Aorta (tissue), 5 donors: ENCODE data around the gene ZBED1. TPM values are rescaled to one million over a fixed set of nuclear protein-coding genes. Genes with fewer than 3 reads are reported as not detected.
"Not testable (repeated sequence)": the region's sequence is repeated elsewhere in the genome, so short reads cannot be mapped to it uniquely, and the experiment has no call there.

Experiments used
- ATAC-seq: fragments of 200-7000 bp; cut with Tn5 transposase; one replicate; pipeline ENCODE4 v1.9.1; 2022; ENCODE audit warnings: moderate library complexity; ENCODE audit not compliant: low FRiP score
- DNase-seq, 2 donors: peaks; one replicate each; pipeline ENCODE4 v3.0.0-alpha.2; 2020
- H3K27ac ChIP-seq, 2 donors: one replicate each; pipeline ENCODE4 v1.5.1; 2013; ENCODE audit warnings: low read length in 2 of 2, mild to moderate bottlenecking in 2 of 2, moderate library complexity in 2 of 2, control low read depth in 1 of 2, inconsistent platforms in 1 of 2, low read depth in 1 of 2
- H3K27me3 ChIP-seq, 2 donors: one replicate each; pipeline ENCODE4 v1.6.1; 2013; ENCODE audit warnings: control low read depth in 1 of 2, low read length in 1 of 2, mild to moderate bottlenecking in 1 of 2, moderate library complexity in 1 of 2; ENCODE audit not compliant: insufficient read depth in 2 of 2, control insufficient read depth in 1 of 2
- H3K36me3 ChIP-seq, 2 donors: one replicate each; pipeline ENCODE4 v1.6.1; 2013; ENCODE audit warnings: control low read depth in 1 of 2, low read length in 1 of 2, mild to moderate bottlenecking in 1 of 2; ENCODE audit not compliant: insufficient read depth in 2 of 2, control insufficient read depth in 1 of 2
- H3K4me1 ChIP-seq, 2 donors: one replicate each; pipeline ENCODE4 v1.6.1; 2013; ENCODE audit warnings: low read length in 2 of 2, control low read depth in 1 of 2, mild to moderate bottlenecking in 1 of 2, moderate library complexity in 1 of 2; ENCODE audit not compliant: insufficient read depth in 2 of 2, control insufficient read depth in 1 of 2
- H3K4me3 ChIP-seq, 2 donors: one replicate each; pipeline ENCODE4 v1.5.1; 2013; ENCODE audit warnings: low read length in 2 of 2, control low read depth in 1 of 2, mild to moderate bottlenecking in 1 of 2
- H3K9me3 ChIP-seq: one replicate; pipeline ENCODE4 v1.6.1; 2013; ENCODE audit warnings: mild to moderate bottlenecking, low read length; ENCODE audit not compliant: control insufficient read depth
- WGBS, 2 donors: extraction: QIAGEN DNeasy Blood & Tissue Kit; methylation state at CpG; one replicate each; pipeline ENCODE4 v1.1.7; 2013; 5-methylcytosine and 5-hydroxymethylcytosine counted together
- intact Hi-C, 2 donors: fragments of 100-400 bp; cut with DNase I; formaldehyde crosslinking; loops; one replicate each; pipeline versions ENCODE4 v1.14.2 to v1.15.0; 2022
- polyA plus RNA-seq, 2 donors: library from polyadenylated mRNA; stranded (reverse); fragments of 200-250 nt; gene quantifications; one replicate each; pipeline ENCODE4 v1.2.3, GENCODE V29; 2013
- total RNA-seq, 2 donors: library from RNA; stranded (reverse); fragmentation: NEBNext Ultra II Directional; extraction: Animal tissue kit (Norgen Biotek cat#: 25700); gene quantifications; one replicate each; pipeline ENCODE4 v1.2.1, GENCODE V29; 2021
- donor health status: healthy with polysubstance abuse.
- donor health status: Bipolar disorder and iron deficiency.
- donor health status: DM: no; HTN: no; CAD: no.
- donor health status: DM: no; HTN: no; CAD: no.
- donor health status: DM: yes; HTN: yes; CAD: no.

Gene ZBED1
- total and polyA plus RNA-seq, 4 donors, result 15.2 to 33.5 (median 23.4) TPM

DNA sequence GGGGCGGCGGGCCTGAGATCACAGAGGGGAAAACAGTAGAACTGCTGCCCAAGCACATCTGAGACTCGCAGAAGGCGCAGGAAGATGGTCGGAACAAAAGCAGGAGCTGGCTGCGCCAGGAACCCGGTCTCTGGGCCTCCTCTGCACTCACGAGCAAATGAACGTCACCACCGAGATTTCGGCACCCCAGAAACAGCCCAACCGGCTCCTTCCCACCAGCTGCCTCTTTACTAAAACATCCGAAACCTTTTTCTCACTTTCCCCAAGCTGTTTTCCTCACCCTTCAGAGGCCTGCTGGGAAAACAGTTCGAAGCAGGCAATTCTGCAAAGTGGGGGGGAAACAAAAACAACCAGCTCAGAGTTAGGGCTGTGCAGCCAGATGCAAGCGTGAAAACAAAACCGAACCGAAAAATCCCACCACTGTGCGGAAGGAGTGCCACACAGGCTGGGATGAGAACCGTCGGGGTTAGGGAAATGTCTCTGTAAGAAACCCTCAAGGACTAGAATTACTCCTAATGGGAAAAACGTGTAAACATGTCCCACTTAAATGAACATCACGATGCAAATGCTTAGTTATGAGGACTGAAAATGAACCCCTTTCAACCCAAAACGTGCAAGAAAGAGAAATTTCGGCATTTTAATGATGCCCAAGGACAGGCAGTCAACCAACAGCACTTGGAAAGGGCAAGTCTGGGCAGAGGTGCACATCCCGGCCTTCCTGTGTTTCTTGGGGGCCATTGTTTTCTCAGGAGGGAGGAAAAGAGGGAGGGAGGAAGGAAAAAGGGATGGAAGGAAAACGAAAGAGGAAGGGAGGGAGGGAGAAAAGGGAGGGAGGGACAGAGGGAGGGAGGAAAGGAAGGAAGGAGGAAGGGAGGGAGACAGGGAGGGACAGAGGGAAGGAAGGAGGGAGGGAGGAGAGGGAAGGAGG lies 15.8 kb downstream of the ZBED1 start:
- peaks cover 0 to 17% of the 10 kb centered on the region in 2 donors for H3K36me3 ChIP-seq
- intact Hi-C loops, result no loop called here
- no peaks in the 10 kb centered on the region for H3K9me3 ChIP-seq
- DNase-seq (no peak), ATAC-seq (peak; percentile 58)
- H3K27me3 ChIP-seq, result no peaks in the 10 kb centered on the region
- peak overlapping the region in 1 of 2 donors; percentile 1 for H3K4me3 ChIP-seq
- 15 to 17% methylated on average over 26 of the region's 26 CpGs for WGBS, 2 donors
- H3K27ac ChIP-seq, result peak overlapping the region; percentile 18 to 31
- H3K4me1 ChIP-seq, result no peaks in the 10 kb centered on the region

DNA sequence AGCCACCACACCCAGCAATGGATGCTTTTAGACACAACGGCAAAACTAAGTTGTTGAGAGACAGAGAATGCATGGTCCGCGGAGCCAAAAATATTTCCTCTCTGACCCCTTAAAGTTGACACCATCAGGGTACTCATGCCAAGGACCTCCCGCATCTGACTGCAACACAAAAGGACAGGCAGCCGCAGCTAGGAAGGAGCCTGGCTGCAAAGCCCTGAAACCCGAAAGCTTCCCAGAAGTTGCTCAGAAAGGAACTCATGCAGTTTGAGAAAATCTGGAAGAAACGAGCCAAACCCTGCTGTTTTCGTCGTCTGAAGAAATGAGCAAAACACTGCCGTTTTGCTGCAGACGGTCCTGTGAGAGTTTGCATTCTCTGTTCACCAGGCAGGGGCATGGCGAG lies 16.5 kb downstream of the ZBED1 start:
- ATAC-seq (peak; percentile 58), DNase-seq (no peak)
- Histone ChIP-seq H3K9me3 (no peaks in the 10 kb centered on the region), H3K4me1 (no peaks in the 10 kb centered on the region), H3K4me3 (no peak overlapping the region), H3K27ac (peak overlapping the region; percentile 1 to 18), H3K36me3 (peaks cover 0 to 10% of the 10 kb centered on the region in 2 donors), H3K27me3 (no peaks in the 10 kb centered on the region)
- intact Hi-C loops, result no loop called here
- WGBS, 2 donors, result 9 to 13% methylated on average over 12 of the region's 12 CpGs

DNA sequence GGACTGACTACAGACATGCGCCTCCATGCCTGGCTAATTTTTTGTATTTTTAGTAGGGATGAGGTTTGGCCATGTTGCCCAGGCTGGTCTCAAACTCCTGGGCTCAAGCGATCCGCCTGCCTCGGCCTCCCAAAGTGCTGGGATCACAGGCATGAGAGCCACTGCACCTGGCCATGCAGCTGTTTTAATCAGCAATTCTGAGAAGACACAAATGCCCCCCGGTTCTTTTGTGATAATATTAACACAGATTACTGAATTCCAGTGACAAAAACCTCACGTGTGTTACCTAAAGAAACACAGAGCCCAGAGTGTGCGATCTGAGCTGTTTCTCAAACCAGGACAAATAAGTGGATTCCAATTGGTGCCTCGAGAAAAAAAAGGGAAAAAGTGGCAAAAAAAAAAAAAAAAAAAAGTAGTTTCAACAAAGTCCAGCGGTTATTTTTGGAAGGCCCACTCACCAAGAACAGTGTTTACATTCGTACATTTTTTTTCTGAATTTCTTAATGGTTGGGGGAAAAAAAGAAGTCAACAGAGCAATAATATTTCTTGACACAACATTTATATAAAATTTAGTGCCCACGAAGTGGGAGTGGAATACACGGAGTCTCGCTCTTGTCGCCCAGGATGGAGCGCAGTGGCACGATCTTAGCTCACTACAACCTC lies 17.2 kb downstream of the ZBED1 start:
- H3K27ac ChIP-seq, result no peak overlapping the region
- H3K27me3 ChIP-seq, result no peaks in the 10 kb centered on the region
- no peak overlapping the region for H3K4me3 ChIP-seq
- ATAC-seq, result no peak
- WGBS, 2 donors, result 53 to 68% methylated on average over 16 of the region's 16 CpGs
- no peaks in the 10 kb centered on the region for H3K4me1 ChIP-seq
- no peaks in the 10 kb centered on the region for H3K9me3 ChIP-seq
- no peak for DNase-seq
- intact Hi-C loops, result no loop called here
- peaks cover 0 to 5% of the 10 kb centered on the region in 2 donors for H3K36me3 ChIP-seq

DNA sequence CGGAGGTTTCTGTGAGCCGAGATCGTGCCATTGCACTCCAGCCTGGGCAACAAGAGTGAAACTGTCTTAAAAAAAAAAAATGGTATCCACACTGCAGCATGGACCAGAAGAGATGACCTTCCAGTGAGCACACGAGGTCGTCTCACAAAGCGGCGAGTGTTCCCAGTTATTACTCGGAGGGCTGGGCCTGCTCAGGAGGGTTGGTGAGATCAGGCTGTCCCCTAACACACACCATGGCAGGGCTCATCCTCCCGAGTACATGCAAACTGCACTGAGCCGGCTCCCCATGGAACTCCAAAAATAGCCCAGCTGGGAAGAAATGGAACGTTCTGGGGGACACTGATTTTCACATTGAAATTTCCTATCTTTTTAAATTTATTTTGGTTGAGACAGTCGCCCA lies 19.2 kb downstream of the ZBED1 start:
- intact Hi-C loops, H3K27me3 ChIP-seq, H3K36me3 ChIP-seq, DNase-seq, H3K27ac ChIP-seq, H3K9me3 ChIP-seq, ATAC-seq, H3K4me1 ChIP-seq, H3K4me3 ChIP-seq: not testable (repeated sequence)
- WGBS, 2 donors, result 93% methylated on average over 10 to 11 of the region's 12 CpGs

GRCh38 chrX:2479982-2480381 lies 20.8 kb downstream of the ZBED1 start:
- H3K4me3 ChIP-seq, H3K36me3 ChIP-seq, ATAC-seq, H3K27ac ChIP-seq, H3K27me3 ChIP-seq, H3K4me1 ChIP-seq, DNase-seq, H3K9me3 ChIP-seq, intact Hi-C loops: not testable (repeated sequence)
- WGBS, 2 donors, result 93 to 99% methylated on average over 5 of the region's 5 CpGs

- no peaks in the 10 kb centered on the region for H3K4me1 ChIP-seq
- WGBS, 2 donors, result 94 to 97% methylated on average over 15 of the region's 15 CpGs
- H3K9me3 ChIP-seq, result no peaks in the 10 kb centered on the region
- no peak overlapping the region for H3K27ac ChIP-seq
- H3K4me3 ChIP-seq, result no peak overlapping the region
- ATAC-seq, result no peak
- H3K27me3 ChIP-seq, result no peaks in the 10 kb centered on the region
- no peak for DNase-seq
- intact Hi-C loops, result no loop called here
- no peaks in the 10 kb centered on the region for H3K36me3 ChIP-seq
These were observed 21.4 kb downstream of the ZBED1 start for GRCh38 chrX:2479420-2479780.

- ATAC-seq (no peak), DNase-seq (no peak)
- WGBS, 2 donors, result 86 to 87% methylated on average over 21 of the region's 21 CpGs
- intact Hi-C loops, result no loop called here
- Histone ChIP-seq H3K36me3 (no peaks in the 10 kb centered on the region), H3K4me3 (no peak overlapping the region), H3K27me3 (no peaks in the 10 kb centered on the region), H3K4me1 (no peaks in the 10 kb centered on the region), H3K27ac (no peak overlapping the region), H3K9me3 (no peaks in the 10 kb centered on the region)
These were observed 22.0 kb downstream of the ZBED1 start for GRCh38 chrX:2478546-2479419.

- 95 to 98% methylated on average over 11 of the region's 11 CpGs for WGBS, 2 donors
- H3K27ac ChIP-seq, ATAC-seq, intact Hi-C loops, H3K4me3 ChIP-seq, H3K27me3 ChIP-seq, H3K4me1 ChIP-seq, DNase-seq, H3K36me3 ChIP-seq, H3K9me3 ChIP-seq: not testable (repeated sequence)
These were observed 23.5 kb downstream of the ZBED1 start for GRCh38 chrX:2477313-2477712.
